Activated T-cell treated with anti-CD3 and anti-CD28 coated beads for 4 hours (primary cell): ENCODE measurements around the gene CHRNA3.
A peak's percentile ranks its signal among the peaks of the same experiment; 100 is the strongest.
"Not testable (repeated sequence)": the region's sequence is repeated elsewhere in the genome, so short reads cannot be mapped to it uniquely, and the experiment has no call there.

Experiments
- DNase-seq: peaks from one replicate; pipeline ENCODE4 v3.0.0-alpha.2; 2020

Gene CHRNA3

GRCh38 chr15:78616506-78616905 is 4.3 kb downstream of the CHRNA3 start:
- DNase-seq = no peak

GRCh38 chr15:78615151-78615589 is 5.6 kb downstream of the CHRNA3 start:
- no peak for DNase-seq

GRCh38 chr15:78614021-78614420 is 6.8 kb downstream of the CHRNA3 start:
- no peak for DNase-seq

- not testable (repeated sequence) for DNase-seq
Observed at GRCh38 chr15:78609551-78609950, 11.2 kb downstream of the CHRNA3 start.

- no peak for DNase-seq
Observed at GRCh38 chr15:78605680-78606079, 15.1 kb downstream of the CHRNA3 start.

- DNase-seq = no peak
Observed at GRCh38 chr15:78605201-78605600, 15.6 kb downstream of the CHRNA3 start.

- DNase-seq = no peak
Observed at GRCh38 chr15:78604420-78604819, 16.4 kb downstream of the CHRNA3 start.

- DNase-seq = no peak
Observed at GRCh38 chr15:78603467-78603866, 17.3 kb downstream of the CHRNA3 start.

GRCh38 chr15:78599189-78599588 is 21.6 kb downstream of the CHRNA3 start:
- no peak for DNase-seq

GRCh38 chr15:78598348-78598747 is 22.4 kb downstream of the CHRNA3 start:
- DNase-seq = no peak

GRCh38 chr15:78597583-78597982 is 23.2 kb downstream of the CHRNA3 start:
- DNase-seq = no peak

GRCh38 chr15:78574944-78575343 is 45.9 kb downstream of the CHRNA3 start:
- no peak for DNase-seq

- no peak for DNase-seq
Observed at GRCh38 chr15:78573416-78573815, 47.4 kb downstream of the CHRNA3 start.

GRCh38 chr15:78571382-78571781 is 49.4 kb downstream of the CHRNA3 start:
- DNase-seq = no peak

- no peak for DNase-seq
Observed at GRCh38 chr15:78570710-78571109, 50.1 kb downstream of the CHRNA3 start.

- no peak for DNase-seq
Observed at GRCh38 chr15:78567531-78567930, 53.3 kb downstream of the CHRNA3 start.

- no peak for DNase-seq
Observed at GRCh38 chr15:78565951-78566774, 54.6 kb downstream of the CHRNA3 start.

- DNase-seq = peak; percentile 70
Observed at GRCh38 chr15:78565097-78565950, 55.5 kb downstream of the CHRNA3 start, which contains the start of gene CHRNA5. Gene CHRNA5, plus strand, starts transcription at chr15:78565520. Its CDS starts 200 bp downstream, at chr15:78565720.

- DNase-seq = no peak
Observed at GRCh38 chr15:78564743-78565096, 56.1 kb downstream of the CHRNA3 start.

GRCh38 chr15:78563092-78563491 is 57.7 kb downstream of the CHRNA3 start:
- no peak for DNase-seq

- DNase-seq = no peak
Observed at GRCh38 chr15:78561490-78561889, 59.3 kb downstream of the CHRNA3 start.

- not testable (repeated sequence) for DNase-seq
Observed at GRCh38 chr15:78560201-78560600, 60.6 kb downstream of the CHRNA3 start.

GRCh38 chr15:78552597-78552996 is 68.2 kb downstream of the CHRNA3 start:
- no peak for DNase-seq

GRCh38 chr15:78551902-78552301 is 68.9 kb downstream of the CHRNA3 start:
- DNase-seq = no peak
